Omental fat pad (tissue), 4 donors: ENCODE data around the gene ZMIZ1. TPM values are rescaled to one million over a fixed set of nuclear protein-coding genes. Genes with fewer than 3 reads are reported as not detected.
A peak's percentile ranks its signal among the peaks of the same experiment; 100 is the strongest.

Source experiments
- ATAC-seq: fragments of 150-250 bp; one replicate; pipeline ENCODE4 v1.9.1; 2016; ENCODE audit warnings: mild to moderate bottlenecking, moderate library complexity; ENCODE audit not compliant: low FRiP score
- DNase-seq: peaks from one replicate; pipeline ENCODE4 v3.0.0-alpha.2; 2019; ENCODE audit warnings: low spot score
- CTCF ChIP-seq, 3 donors: fragments of 450-650 bp; IDR thresholded peaks; one replicate each; pipeline ENCODE4 v1.5.1; 2016 to 2017; ENCODE audit warnings: antibody characterized with exemption in 3 of 3, mild to moderate bottlenecking in 3 of 3, moderate library complexity in 2 of 3
- total RNA-seq, 4 donors: library from RNA; depleted of rRNA; stranded (reverse); fragments of >200 nt; gene quantifications; one replicate each; pipeline ENCODE4 v1.1.0, GENCODE V29; 2016

The ZMIZ1 gene
- total RNA-seq, 4 donors from 2014 or later = 24.2 to 64.8 (median 43.1) TPM

GRCh38 chr10:79168210-79168609 lies 99.4 kb downstream of the ZMIZ1 start:
- no peak for ATAC-seq
- DNase-seq = no peak
- no peak for TF ChIP-seq CTCF (IDR thresholded peaks at IDR 0.05)

- ATAC-seq (no peak), DNase-seq (no peak)
- TF ChIP-seq CTCF (IDR thresholded peaks at IDR 0.05) = no peak
Observed at GRCh38 chr10:79170226-79170752, 101.5 kb downstream of the ZMIZ1 start.

- ATAC-seq = peak; percentile 15
Observed at GRCh38 chr10:79170993-79171392, 102.2 kb downstream of the ZMIZ1 start.

GRCh38 chr10:79171504-79171903 lies 102.7 kb downstream of the ZMIZ1 start:
- no peak for DNase-seq
- no peak for TF ChIP-seq CTCF (IDR thresholded peaks at IDR 0.05)
- no peak for ATAC-seq

More at GRCh38 chr10:79170993-79171392, 102.2 kb downstream of the ZMIZ1 start:
- DNase-seq = no peak
- no peak for TF ChIP-seq CTCF (IDR thresholded peaks at IDR 0.05)

GRCh38 chr10:79172881-79173280 lies 104.1 kb downstream of the ZMIZ1 start:
- TF ChIP-seq CTCF (IDR thresholded peaks at IDR 0.05) = no peak
- no peak for ATAC-seq
- DNase-seq = no peak

GRCh38 chr10:79173582-79174262 lies 105.0 kb downstream of the ZMIZ1 start:
- no peak for DNase-seq
- ATAC-seq = no peak
- TF ChIP-seq CTCF (IDR thresholded peaks at IDR 0.05) = no peak

GRCh38 chr10:79176052-79176501 lies 107.3 kb downstream of the ZMIZ1 start:
- peak; percentile 67 for ATAC-seq
- TF ChIP-seq CTCF (IDR thresholded peaks at IDR 0.05) = no peak
- DNase-seq = no peak
